Activated effector memory CD4-positive, alpha-beta T cell treated with anti-CD3 and anti-CD28 coated beads, Interleukin-2, amount 50 U/mL, for 16 hours (primary cell): Measurements from ENCODE around the gene C17orf107.
"Not testable (repeated sequence)": the region's sequence is repeated elsewhere in the genome, so short reads cannot be mapped to it uniquely, and the experiment has no call there.

Source experiments
- DNase-seq: peaks from one replicate; pipeline ENCODE4 v3.0.0-alpha.2; 2020

Gene C17orf107

GRCh38 chr17:4899341-4900230 is at the start of gene C17orf107:
Gene C17orf107, plus strand, starts transcription at chr17:4899536. Its CDS starts 227 bp downstream, at chr17:4899763.
- peak; percentile 98 for DNase-seq

GRCh38 chr17:4850246-4850645 is 49.1 kb upstream of the C17orf107 start:
- no peak for DNase-seq

- no peak for DNase-seq
These were observed 48.3 kb upstream of the C17orf107 start for GRCh38 chr17:4851084-4851483.

DNA sequence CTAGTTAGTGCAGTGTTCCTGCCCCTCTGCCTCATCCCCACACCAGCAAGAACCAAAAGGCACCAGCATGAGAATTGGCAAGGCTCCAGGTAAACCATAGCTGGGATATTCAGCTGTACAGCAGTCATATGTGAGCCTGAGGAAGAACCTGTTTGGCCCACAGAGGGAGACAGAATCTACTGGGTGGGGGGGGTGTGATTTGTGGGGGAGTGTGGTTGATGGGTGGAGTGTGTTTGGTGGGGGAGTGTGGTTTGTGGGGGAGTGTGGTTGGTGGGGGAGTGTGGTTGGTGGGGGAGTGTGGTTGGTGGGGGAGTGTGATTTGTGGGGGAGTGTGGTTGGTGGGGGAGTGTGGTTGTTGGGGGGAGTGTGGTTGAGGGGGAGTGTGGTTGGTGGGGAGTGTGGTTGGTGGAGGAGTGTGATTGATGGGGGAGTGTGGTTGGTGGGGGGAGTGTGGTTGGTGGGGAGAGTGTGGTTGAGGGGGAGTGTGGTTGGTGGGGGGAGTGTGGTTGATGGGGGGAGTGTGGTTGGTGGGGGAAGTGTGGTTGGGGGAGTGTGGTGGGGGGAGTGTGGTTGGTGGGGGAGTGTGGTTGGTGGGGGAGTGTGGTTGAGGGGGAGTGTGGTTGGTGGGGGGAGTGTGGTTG is 46.6 kb upstream of the C17orf107 start:
- no peak for DNase-seq

GRCh38 chr17:4853208-4853671 is 46.1 kb upstream of the C17orf107 start:
- DNase-seq: no peak

- DNase-seq: no peak
These were observed 45.1 kb upstream of the C17orf107 start for GRCh38 chr17:4854111-4854681.

DNA sequence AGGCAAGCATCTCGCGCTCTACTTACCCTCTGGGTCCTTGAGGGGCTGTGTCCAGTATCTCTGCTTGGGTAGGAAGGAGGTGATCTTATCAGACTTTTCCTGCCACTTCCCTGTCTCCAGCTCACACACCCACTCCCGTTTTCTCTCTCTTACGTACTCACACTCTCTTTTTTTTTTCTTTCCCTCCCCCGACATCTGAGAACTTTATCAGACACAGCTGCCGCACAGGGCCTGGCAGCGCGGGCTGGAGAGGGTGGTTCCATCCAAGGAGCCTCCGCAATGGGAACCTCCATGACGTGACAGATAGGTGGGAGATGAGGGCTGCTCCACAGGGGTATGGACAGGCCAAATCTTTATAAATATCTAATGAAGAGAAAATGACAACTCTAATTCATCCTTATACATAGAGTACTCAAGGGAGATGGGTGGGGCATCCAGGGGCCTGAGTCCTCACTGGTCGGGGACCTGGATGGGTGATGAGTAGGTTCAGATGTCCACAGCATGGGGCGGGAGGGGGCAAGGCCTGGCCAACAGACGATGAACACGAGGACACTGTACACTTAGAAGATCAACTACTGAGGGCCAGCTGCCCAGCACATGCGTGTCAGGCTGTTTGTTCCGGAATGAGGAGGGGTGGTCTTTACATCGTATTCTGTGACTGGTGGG is 42.9 kb upstream of the C17orf107 start:
- DNase-seq: no peak

- DNase-seq: no peak
These were observed 42.4 kb upstream of the C17orf107 start for GRCh38 chr17:4856937-4857314.

GRCh38 chr17:4857347-4857746 is 42.0 kb upstream of the C17orf107 start:
- not testable (repeated sequence) for DNase-seq

GRCh38 chr17:4858068-4858881 is 41.1 kb upstream of the C17orf107 start:
- DNase-seq: no peak

GRCh38 chr17:4858882-4859260 is 40.5 kb upstream of the C17orf107 start:
- no peak for DNase-seq

DNA sequence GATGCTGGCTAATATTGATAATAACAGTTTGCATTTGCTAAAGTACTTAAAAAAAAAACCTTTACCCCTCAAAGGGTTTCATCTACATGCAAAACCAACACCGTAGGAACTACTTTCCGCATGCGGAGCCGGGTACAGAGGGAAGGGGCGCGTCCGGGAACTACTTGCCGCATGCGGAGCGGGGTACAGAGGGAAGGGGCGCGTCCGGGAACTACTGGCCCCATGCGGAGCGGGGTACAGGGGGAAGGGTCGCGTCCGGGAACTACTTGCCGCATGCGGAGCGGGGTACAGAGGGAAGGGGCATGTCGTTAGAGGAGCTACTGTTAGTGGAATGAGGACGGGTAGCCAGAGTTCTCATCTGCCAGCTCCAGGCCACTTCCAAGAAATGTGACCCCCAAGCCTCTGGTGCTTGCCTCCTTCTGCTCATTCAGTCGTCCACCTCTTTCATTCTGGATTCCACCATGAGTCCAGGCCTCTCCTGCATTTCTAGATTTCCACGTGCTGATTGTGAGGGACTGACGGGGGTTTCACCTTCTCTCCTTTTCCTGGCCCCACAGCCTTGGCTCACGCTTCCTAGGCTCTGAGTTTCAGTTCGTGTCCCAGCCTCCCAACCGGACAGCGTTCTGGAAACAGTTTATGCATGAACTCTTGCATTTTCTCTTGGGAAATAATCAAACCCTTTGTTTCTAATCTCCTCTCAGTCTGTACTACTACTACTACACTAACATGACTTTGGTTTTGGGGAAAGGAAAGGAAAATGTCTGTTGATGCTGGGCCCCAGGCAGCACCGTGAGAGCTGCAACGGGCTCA is 39.3 kb upstream of the C17orf107 start:
- no peak for DNase-seq

DNA sequence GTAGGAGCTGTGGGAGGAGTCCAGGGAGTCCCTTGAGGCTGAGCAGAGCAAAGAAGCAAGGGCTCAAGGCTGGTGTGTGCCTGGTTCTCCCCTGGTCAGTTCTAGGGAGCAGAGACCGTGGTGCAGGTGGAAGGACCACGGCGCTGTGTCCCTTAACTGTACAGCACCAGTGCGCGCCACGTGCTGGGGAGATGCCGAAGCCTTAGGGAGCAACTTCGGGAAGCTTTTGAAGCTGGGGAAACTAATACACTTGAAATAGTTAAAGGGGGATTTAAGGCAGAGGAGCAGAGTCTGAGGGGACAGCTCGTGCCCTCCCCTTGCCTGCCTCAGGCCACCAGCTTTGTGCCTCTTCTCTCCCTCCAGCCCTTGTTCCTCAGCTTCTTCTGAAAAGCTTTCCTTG is 38.7 kb upstream of the C17orf107 start:
- DNase-seq: no peak

DNA sequence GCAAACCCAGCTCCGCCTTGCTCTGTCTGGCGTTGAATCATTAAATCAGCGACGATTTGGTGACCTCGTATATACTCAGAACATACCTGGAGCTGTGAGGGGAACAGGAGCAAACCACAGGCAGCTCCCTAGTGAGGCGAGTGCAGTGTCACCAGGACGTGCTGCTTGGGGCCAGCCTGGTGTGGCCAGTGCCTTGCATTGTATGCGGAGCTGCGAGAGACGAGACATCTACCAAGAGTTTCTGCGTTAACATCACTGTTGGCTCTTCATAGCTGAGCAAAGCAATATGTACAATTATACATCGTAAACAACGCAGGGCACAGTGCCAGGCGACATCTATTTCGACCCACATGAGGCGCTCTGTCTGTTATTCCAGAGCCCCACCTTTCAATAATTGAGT is 38.3 kb upstream of the C17orf107 start:
- DNase-seq: no peak

- no peak for DNase-seq
These were observed 36.6 kb upstream of the C17orf107 start for GRCh38 chr17:4862720-4863119.

- no peak for DNase-seq
These were observed 36.0 kb upstream of the C17orf107 start for GRCh38 chr17:4863321-4863720.

DNA sequence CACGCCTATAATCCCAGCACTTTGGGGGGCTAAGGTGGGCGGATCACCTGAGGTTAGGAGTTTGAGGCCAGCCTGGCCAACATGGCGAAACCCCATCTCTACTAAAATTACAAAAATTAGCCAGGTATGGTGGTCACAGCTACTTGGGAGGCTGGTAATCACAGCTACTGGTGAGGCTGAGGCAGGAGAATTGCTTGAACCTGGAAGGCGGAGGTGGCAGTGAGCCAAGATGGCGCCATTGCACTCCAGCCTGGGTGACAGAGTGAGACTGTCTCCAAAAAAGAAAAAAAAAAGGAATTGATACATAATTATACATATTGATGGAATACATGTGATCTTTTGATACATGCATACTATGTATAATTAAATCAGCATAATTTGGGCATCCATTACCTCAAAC is 31.8 kb upstream of the C17orf107 start:
- not testable (repeated sequence) for DNase-seq

- not testable (repeated sequence) for DNase-seq
These were observed 30.0 kb upstream of the C17orf107 start for GRCh38 chr17:4869058-4869998.

GRCh38 chr17:4870855-4871254 is 28.5 kb upstream of the C17orf107 start:
- DNase-seq: no peak

DNA sequence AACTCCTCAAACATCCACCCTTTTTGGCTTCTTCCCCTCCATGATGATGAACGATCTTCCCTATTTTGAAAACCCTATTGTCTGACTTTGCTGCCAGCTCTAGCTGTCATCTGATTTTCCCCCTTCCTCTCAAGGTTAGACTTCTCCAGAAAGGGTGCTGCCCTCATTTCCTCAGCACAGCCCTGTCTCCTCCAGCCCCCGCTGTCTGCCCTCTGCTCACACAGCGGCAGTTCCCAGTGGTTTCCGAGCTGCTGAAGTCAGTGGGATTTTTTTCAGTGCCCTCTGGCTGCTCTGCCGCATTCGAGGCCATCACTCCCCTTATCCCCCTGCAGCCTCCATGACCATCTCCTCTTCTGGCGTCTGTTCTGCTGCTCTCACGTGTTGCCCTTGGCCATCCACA is 26.6 kb upstream of the C17orf107 start:
- no peak for DNase-seq
